Hepatocyte (in vitro differentiated cells): ENCODE results near the gene PPP1R9A.

Experiments used
- EZH2 ChIP-seq: fragments of 200-600 bp; sonication (generic); IDR thresholded peaks from 2 replicates; pipeline ENCODE4 v1.6.1; 2016; ENCODE audit warnings: antibody characterized with exemption, mild to moderate bottlenecking, borderline replicate concordance
- EZH2phosphoT487 ChIP-seq: fragments of 200-600 bp; sonication (generic); IDR thresholded peaks from one replicate; pipeline ENCODE4 v1.6.1; 2018; ENCODE audit warnings: antibody characterized with exemption, mild to moderate bottlenecking, low read depth, moderate library complexity; ENCODE audit not compliant: unreplicated experiment, severe bottlenecking
- TF ChIP-seq, protein P1 (sequence below): fragments of 200-600 bp; sonication (generic); IDR thresholded peaks from 2 replicates; pipeline ENCODE4 v1.5.1; 2016; ENCODE audit warnings: antibody characterized with exemption, mild to moderate bottlenecking; ENCODE audit not compliant: poor library complexity

GRCh38 chr7:95240921-95241320, 333.5 kb downstream of the PPP1R9A start:
- TF ChIP-seq, protein P1, sequence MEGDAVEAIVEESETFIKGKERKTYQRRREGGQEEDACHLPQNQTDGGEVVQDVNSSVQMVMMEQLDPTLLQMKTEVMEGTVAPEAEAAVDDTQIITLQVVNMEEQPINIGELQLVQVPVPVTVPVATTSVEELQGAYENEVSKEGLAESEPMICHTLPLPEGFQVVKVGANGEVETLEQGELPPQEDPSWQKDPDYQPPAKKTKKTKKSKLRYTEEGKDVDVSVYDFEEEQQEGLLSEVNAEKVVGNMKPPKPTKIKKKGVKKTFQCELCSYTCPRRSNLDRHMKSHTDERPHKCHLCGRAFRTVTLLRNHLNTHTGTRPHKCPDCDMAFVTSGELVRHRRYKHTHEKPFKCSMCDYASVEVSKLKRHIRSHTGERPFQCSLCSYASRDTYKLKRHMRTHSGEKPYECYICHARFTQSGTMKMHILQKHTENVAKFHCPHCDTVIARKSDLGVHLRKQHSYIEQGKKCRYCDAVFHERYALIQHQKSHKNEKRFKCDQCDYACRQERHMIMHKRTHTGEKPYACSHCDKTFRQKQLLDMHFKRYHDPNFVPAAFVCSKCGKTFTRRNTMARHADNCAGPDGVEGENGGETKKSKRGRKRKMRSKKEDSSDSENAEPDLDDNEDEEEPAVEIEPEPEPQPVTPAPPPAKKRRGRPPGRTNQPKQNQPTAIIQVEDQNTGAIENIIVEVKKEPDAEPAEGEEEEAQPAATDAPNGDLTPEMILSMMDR, result no peak
- TF ChIP-seq EZH2 (no peak), EZH2phosphoT487 (no peak)
